Measurements from ENCODE around the gene ADAMTS14. TPM values are rescaled to one million over a fixed set of nuclear protein-coding genes. Genes with fewer than 3 reads are reported as not detected.

ADAMTS14 gene
- total RNA-seq, 2 experiments from 2014 or later: 0.03 TPM; not detected in 1

DNA sequence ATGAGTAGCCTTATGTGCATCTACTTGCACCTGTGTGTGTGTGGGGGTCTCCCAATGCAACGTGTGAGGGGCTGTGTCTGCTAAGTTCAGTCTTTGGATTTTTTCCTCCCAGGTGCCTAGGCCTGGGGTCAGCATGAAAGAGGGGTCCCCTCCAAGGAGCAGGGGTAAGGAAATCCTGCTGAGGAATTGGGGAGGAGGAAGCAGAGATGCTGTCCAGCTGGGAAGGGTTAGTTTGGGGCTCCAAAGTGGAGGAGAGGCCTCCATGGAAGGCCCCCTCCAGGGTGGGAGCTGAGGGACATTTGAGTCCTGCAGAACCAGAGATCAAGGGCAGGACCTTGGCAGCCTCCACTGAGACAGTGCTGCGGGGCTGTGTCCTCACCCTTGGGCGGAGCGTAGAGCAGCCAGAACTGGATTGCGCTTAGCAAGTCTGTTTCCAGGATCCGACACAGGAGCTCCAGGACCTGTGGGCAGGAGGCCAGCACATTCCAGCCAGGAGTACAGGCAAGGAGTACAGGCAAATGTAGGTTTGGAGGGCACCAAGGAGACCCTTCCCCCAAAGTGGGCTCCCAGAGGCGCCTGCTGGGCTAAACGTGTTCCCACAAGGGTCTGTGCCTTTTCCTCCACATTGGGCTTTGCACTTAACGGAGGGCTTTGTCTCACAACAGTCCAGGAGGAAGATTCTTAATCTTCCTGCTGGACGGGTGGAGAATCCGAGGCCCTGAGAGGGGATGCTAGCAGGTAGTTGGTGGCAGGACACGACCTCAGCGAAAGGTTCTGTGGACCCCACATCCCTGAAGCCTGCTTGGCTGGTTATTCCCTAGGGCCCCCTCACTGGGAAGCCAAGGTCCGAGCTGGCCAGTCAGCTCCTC, 102.7 kb downstream of the ADAMTS14 start:
- no peaks in the 10 kb centered on the region for H3K36me3 ChIP-seq (ENCODE audit: insufficient read depth, low read length)
- intact Hi-C loops (cut with micrococcal nuclease; ENCODE audit: unreplicated experiment): no loop called here
- no peaks in the 10 kb centered on the region for H3K9me3 ChIP-seq (ENCODE audit: low read length)
- no peaks in the 10 kb centered on the region for H3K79me2 ChIP-seq (ENCODE audit: insufficient read depth, low read depth, low read length)
- no peak overlapping the region for H3K4me3 ChIP-seq (ENCODE audit: low read depth, low read length, poor library complexity, severe bottlenecking)
- BruUV-seq (replicated peaks): no TSS peak
- ChIA-PET POLR2A (no interaction called here), CTCF (ENCODE audit: unreplicated experiment) (no interaction called here)
- no peak for DNase-seq (ENCODE audit: low spot score)
- H3K4me2 ChIP-seq (ENCODE audit: low read length): no peak overlapping the region
- no peak for TF ChIP-seq CTCF (conservative IDR thresholded peaks at IDR 0.05; ENCODE audit: low read length)
- H3K9me2 ChIP-seq (ENCODE audit: insufficient read depth, low read length): no peaks in the 10 kb centered on the region
- H2AFZ ChIP-seq (ENCODE audit: low read length): no peak overlapping the region
- H3K4me1 ChIP-seq (ENCODE audit: insufficient read depth, low read length, poor library complexity, severe bottlenecking): no peaks in the 10 kb centered on the region
- no peak overlapping the region for H3K27ac ChIP-seq (ENCODE audit: low read depth, low read length, poor library complexity, severe bottlenecking)
- no peaks in the 10 kb centered on the region for H4K20me1 ChIP-seq (ENCODE audit: insufficient read depth, low read length)

DNA sequence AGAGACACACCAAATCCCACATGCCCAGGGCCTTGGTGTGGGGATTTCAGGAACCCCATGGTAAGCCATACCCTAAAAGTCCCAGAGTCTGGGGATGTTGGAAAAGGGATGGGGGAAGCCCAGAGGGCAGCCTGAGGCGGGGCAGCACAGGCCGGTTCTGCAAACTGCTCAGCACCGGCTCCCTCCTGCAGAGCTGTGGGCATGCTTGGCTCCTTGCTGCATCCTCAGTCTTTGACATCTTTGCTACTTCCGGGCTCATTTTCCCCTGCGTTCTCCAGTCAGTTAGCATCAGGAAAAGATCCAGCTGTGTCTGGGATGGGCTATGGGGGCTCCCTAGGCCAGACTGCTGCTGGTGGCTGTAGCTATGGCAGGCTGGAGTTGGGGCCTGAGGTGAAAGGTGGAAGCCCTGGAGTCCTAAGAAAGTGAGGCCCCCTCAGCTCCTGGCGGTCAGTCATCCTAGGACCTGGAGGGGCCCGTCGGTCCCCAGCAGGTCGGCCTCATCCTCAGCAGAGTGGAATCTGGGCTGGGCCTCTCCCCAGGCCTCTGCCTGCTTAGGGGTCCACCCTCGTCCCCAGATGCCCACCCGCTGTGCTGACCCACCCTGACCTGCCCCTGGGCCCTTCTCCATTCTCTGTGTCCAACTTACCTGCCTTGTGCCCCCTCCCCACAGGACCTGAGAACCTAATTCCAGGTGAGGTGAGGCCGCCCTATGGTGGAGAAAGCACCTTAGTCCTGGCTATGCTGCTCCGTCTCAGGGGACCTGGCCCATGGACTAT, 103.6 kb downstream of the ADAMTS14 start:
- POLR2A ChIA-PET: no interaction called here
- Histone ChIP-seq H2AFZ (ENCODE audit: low read length) (no peak overlapping the region), H3K27ac (ENCODE audit: low read depth, low read length, poor library complexity, severe bottlenecking) (no peak overlapping the region), H3K9me3 (ENCODE audit: low read length) (no peaks in the 10 kb centered on the region), H3K79me2 (ENCODE audit: insufficient read depth, low read depth, low read length) (no peaks in the 10 kb centered on the region), H3K36me3 (ENCODE audit: insufficient read depth, low read length) (no peaks in the 10 kb centered on the region), H3K9me2 (ENCODE audit: insufficient read depth, low read length) (no peaks in the 10 kb centered on the region), H3K4me1 (ENCODE audit: insufficient read depth, low read length, poor library complexity, severe bottlenecking) (no peaks in the 10 kb centered on the region), H3K4me3 (ENCODE audit: low read depth, low read length, poor library complexity, severe bottlenecking) (no peak overlapping the region), H4K20me1 (ENCODE audit: insufficient read depth, low read length) (no peaks in the 10 kb centered on the region), H3K4me2 (ENCODE audit: low read length) (no peak overlapping the region)
- intact Hi-C loops (cut with micrococcal nuclease; ENCODE audit: unreplicated experiment): no loop called here
- no peak for DNase-seq (ENCODE audit: low spot score)
- CTCF ChIA-PET (ENCODE audit: unreplicated experiment): no interaction called here
- TF ChIP-seq EZH2phosphoT487 (IDR thresholded peaks at IDR 0.05; ENCODE audit: borderline replicate concordance, low read depth, low read length): no peak
- no peak for TF ChIP-seq CTCF (conservative IDR thresholded peaks at IDR 0.05; ENCODE audit: low read length)
- BruUV-seq (replicated peaks): no TSS peak

Data from OCI-LY7 (cell line).